Adipocyte (in vitro differentiated cells): ENCODE data around the gene ADCY1.

Experiments used
- DNase-seq: peaks from one replicate; pipeline ENCODE4 v3.0.0-alpha.2; 2015; ENCODE audit warnings: low read depth
- H3K27me3 ChIP-seq: replicated peaks from 2 replicates; pipeline ENCODE4 v1.7.0; 2013; ENCODE audit warnings: mild to moderate bottlenecking, low read length, moderate library complexity; ENCODE audit not compliant: control insufficient read depth, insufficient read depth
- H3K36me3 ChIP-seq: 2 replicates; pipeline ENCODE4 v1.7.0; 2013; ENCODE audit warnings: low read length, mild to moderate bottlenecking, moderate library complexity; ENCODE audit not compliant: control insufficient read depth, insufficient read depth, severe bottlenecking
- H3K4me1 ChIP-seq: 2 replicates; pipeline ENCODE4 v1.7.0; 2013; ENCODE audit warnings: mild to moderate bottlenecking, low read length, moderate library complexity; ENCODE audit not compliant: control insufficient read depth, insufficient read depth
- H3K4me3 ChIP-seq: 2 replicates; pipeline ENCODE4 v1.7.0; 2013; ENCODE audit warnings: mild to moderate bottlenecking, low read length, moderate library complexity
- H3K9ac ChIP-seq: 2 replicates; pipeline ENCODE4 v1.7.0; 2013; ENCODE audit warnings: mild to moderate bottlenecking, low read length, moderate library complexity
- H3K9me3 ChIP-seq: 2 replicates; pipeline ENCODE4 v1.7.0; 2013; ENCODE audit warnings: mild to moderate bottlenecking, low read length, moderate library complexity; ENCODE audit not compliant: control insufficient read depth

ADCY1 gene

GRCh38 chr7:45649560-45650346, 75.6 kb downstream of the ADCY1 start:
- Histone ChIP-seq H3K4me1 (peaks cover 6% of the 10 kb centered on the region), H3K9ac (no peak overlapping the region), H3K9me3 (no peaks in the 10 kb centered on the region), H3K4me3 (no peak overlapping the region), H3K27me3 (no peaks in the 10 kb centered on the region), H3K36me3 (no peaks in the 10 kb centered on the region)
- no peak for DNase-seq

GRCh38 chr7:45650404-45651394, 76.5 kb downstream of the ADCY1 start:
- peaks cover 6% of the 10 kb centered on the region for H3K4me1 ChIP-seq
- no peak overlapping the region for H3K9ac ChIP-seq
- H3K36me3 ChIP-seq: no peaks in the 10 kb centered on the region
- no peak for DNase-seq
- no peak overlapping the region for H3K4me3 ChIP-seq
- H3K9me3 ChIP-seq: no peaks in the 10 kb centered on the region
- H3K27me3 ChIP-seq: no peaks in the 10 kb centered on the region

- no peak for DNase-seq
- no peak overlapping the region for H3K9ac ChIP-seq
- no peaks in the 10 kb centered on the region for H3K36me3 ChIP-seq
- H3K9me3 ChIP-seq: no peaks in the 10 kb centered on the region
- H3K4me1 ChIP-seq: peaks cover 6% of the 10 kb centered on the region
- H3K27me3 ChIP-seq: no peaks in the 10 kb centered on the region
- no peak overlapping the region for H3K4me3 ChIP-seq
These were observed 77.4 kb downstream of the ADCY1 start for GRCh38 chr7:45651540-45651939.

- H3K27me3 ChIP-seq: no peaks in the 10 kb centered on the region
- H3K4me3 ChIP-seq: no peak overlapping the region
- no peak for DNase-seq
- no peak overlapping the region for H3K9ac ChIP-seq
- no peaks in the 10 kb centered on the region for H3K4me1 ChIP-seq
- no peaks in the 10 kb centered on the region for H3K36me3 ChIP-seq
- H3K9me3 ChIP-seq: no peaks in the 10 kb centered on the region
These were observed 78.5 kb downstream of the ADCY1 start for GRCh38 chr7:45652630-45653029.

- Histone ChIP-seq H3K36me3 (no peaks in the 10 kb centered on the region), H3K9ac (no peak overlapping the region), H3K27me3 (no peaks in the 10 kb centered on the region), H3K9me3 (no peaks in the 10 kb centered on the region), H3K4me1 (no peaks in the 10 kb centered on the region), H3K4me3 (no peak overlapping the region)
- no peak for DNase-seq
These were observed 79.2 kb downstream of the ADCY1 start for GRCh38 chr7:45653209-45653907.

GRCh38 chr7:45654341-45654740, 80.2 kb downstream of the ADCY1 start:
- no peaks in the 10 kb centered on the region for H3K36me3 ChIP-seq
- no peak overlapping the region for H3K9ac ChIP-seq
- no peaks in the 10 kb centered on the region for H3K9me3 ChIP-seq
- no peaks in the 10 kb centered on the region for H3K27me3 ChIP-seq
- H3K4me3 ChIP-seq: no peak overlapping the region
- H3K4me1 ChIP-seq: no peaks in the 10 kb centered on the region
- no peak for DNase-seq

GRCh38 chr7:45655539-45655938, 81.4 kb downstream of the ADCY1 start:
- Histone ChIP-seq H3K9ac (no peak overlapping the region), H3K4me3 (no peak overlapping the region), H3K9me3 (no peaks in the 10 kb centered on the region), H3K36me3 (no peaks in the 10 kb centered on the region), H3K27me3 (no peaks in the 10 kb centered on the region), H3K4me1 (no peaks in the 10 kb centered on the region)
- no peak for DNase-seq

- no peak for DNase-seq
- Histone ChIP-seq H3K9ac (no peak overlapping the region), H3K27me3 (no peaks in the 10 kb centered on the region), H3K4me3 (no peak overlapping the region), H3K36me3 (no peaks in the 10 kb centered on the region), H3K9me3 (no peaks in the 10 kb centered on the region), H3K4me1 (no peaks in the 10 kb centered on the region)
These were observed 82.3 kb downstream of the ADCY1 start for GRCh38 chr7:45656431-45656830.

GRCh38 chr7:45657136-45657889, 83.1 kb downstream of the ADCY1 start:
- Histone ChIP-seq H3K4me3 (no peak overlapping the region), H3K4me1 (no peaks in the 10 kb centered on the region), H3K27me3 (no peaks in the 10 kb centered on the region), H3K9me3 (no peaks in the 10 kb centered on the region), H3K9ac (no peak overlapping the region), H3K36me3 (no peaks in the 10 kb centered on the region)
- no peak for DNase-seq

GRCh38 chr7:45657890-45658715, 83.9 kb downstream of the ADCY1 start:
- Histone ChIP-seq H3K4me3 (no peak overlapping the region), H3K9me3 (no peaks in the 10 kb centered on the region), H3K36me3 (no peaks in the 10 kb centered on the region), H3K4me1 (no peaks in the 10 kb centered on the region), H3K27me3 (no peaks in the 10 kb centered on the region), H3K9ac (no peak overlapping the region)
- DNase-seq: no peak
